ENCODE data around the gene ADAMTS14. TPM values are rescaled to one million over a fixed set of nuclear protein-coding genes. Genes with fewer than 3 reads are reported as not detected.

Gene ADAMTS14
- polyA plus RNA-seq, 1 donor, result 7.2 TPM

DNA sequence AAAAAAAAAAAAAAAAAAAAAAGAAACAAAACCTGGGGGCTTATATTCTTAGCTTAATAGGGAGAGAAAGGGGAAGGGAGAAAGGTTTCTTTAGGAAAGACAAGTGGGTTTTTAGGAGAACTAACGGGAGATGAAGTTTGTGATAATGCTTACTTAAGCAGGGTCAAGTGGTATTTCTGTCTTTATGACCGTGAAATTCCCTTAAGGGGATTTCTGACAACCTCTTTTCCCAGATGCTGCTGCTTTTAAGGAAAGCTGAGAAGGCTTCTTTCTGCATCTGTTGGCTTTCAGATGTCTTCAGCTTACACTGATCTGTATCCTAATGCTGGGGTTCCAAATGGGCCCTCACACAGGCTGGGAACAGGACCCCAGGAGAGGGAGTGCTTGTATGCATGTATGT is 42.6 kb downstream of the ADAMTS14 start:
- no peak overlapping the region for H3K4me3 ChIP-seq (ENCODE audit: low read length)
- H3K36me3 ChIP-seq (ENCODE audit: control insufficient read depth, insufficient read depth, low read length), result no peaks in the 10 kb centered on the region
- DNase-seq, result no peak
- no peaks in the 10 kb centered on the region for H3K9me3 ChIP-seq (ENCODE audit: control insufficient read depth, low read depth, low read length)
- WGBS (ENCODE audit: insufficient coverage, low lambda C conversion rate), result 56% methylated on average over 1 of the region's 2 CpGs
- H3K27me3 ChIP-seq (ENCODE audit: control insufficient read depth, insufficient read depth, low read length), result no peaks in the 10 kb centered on the region
- peaks cover 4% of the 10 kb centered on the region for H3K4me1 ChIP-seq (ENCODE audit: control insufficient read depth, insufficient read depth, low read length)
- H3K27ac ChIP-seq (ENCODE audit: low read length), result no peak overlapping the region

DNA sequence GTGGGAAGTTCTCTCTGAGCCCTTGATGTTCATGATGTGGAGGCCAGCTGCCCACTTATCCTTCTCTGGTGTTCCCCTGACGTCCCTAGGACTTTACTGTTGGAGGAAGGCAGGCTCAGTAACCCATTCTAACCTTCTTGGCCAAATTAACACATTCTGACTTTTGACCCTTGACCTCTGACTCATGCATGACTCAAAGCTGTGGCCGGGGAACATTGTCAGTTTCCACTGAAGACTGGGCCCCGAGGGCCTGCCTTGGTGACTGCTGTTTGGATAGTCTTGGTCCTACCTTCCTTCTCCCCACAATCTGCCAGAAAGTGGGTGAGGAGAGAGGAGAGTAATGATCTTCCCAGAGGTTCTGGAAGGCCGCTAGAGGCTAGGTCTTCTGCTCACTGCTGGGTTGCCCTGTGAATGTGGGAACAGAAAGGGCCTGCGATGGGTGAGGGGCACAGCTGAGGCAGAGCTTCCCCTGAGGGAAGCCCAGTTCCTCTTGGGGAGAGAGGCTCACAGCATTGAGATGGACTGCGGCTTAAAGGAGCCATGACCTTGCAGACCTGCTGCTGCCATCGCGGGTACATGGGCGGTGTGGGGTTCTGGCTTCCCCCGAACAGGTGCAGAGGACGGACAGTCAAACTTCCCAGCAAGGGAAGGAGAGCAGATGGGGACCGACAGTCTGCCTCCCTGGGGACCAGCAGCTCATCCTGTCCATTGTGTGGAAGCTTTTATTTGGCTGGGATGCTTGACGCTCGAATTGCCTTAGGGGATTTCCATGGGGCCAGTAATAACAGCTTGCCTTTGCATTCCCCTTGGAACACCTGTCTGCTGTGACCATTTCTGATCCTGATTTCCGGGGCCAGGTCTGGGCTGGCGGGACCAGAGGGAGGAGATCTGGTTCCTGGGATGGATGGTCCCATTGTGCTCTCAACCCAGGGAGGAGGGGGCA is 43.8 kb downstream of the ADAMTS14 start:
- no peak overlapping the region for H3K27ac ChIP-seq (ENCODE audit: low read length)

DNA sequence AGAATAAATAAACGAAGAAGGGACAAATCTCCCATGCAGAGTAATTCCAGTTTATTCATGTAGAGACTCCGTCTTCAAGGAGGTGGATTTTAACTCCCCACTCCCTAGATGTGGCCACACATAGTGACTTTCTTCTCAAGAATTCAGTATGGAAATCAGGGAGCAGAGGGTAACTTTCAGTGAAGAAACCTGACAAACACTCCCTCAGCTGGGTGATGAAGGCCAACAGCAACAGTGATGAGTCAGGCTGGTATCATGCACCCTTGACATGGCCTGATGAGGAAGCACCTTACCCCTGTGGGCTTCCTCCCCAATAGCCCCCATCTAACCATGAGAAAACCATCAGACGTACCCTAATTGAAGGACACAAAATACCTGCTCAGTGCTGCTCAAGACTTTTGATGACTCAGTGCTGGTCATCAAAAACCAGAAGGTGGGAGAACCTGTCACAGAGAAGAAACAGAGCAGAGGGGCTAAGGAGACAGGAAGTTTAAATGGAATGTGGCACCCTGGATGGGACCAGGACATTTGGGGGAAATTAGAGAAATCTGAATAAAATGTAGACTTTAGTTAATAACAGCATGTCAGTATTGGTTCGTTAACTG is 50.6 kb downstream of the ADAMTS14 start:
- no peak for DNase-seq
- H3K4me3 ChIP-seq (ENCODE audit: low read length), result no peak overlapping the region
- no peaks in the 10 kb centered on the region for H3K9me3 ChIP-seq (ENCODE audit: control insufficient read depth, low read depth, low read length)
- 80% methylated on average over 3 of the region's 4 CpGs for WGBS (ENCODE audit: insufficient coverage, low lambda C conversion rate)
- no peaks in the 10 kb centered on the region for H3K36me3 ChIP-seq (ENCODE audit: control insufficient read depth, insufficient read depth, low read length)
- no peaks in the 10 kb centered on the region for H3K4me1 ChIP-seq (ENCODE audit: control insufficient read depth, insufficient read depth, low read length)
- no peak overlapping the region for H3K27ac ChIP-seq (ENCODE audit: low read length)
- no peaks in the 10 kb centered on the region for H3K27me3 ChIP-seq (ENCODE audit: control insufficient read depth, insufficient read depth, low read length)

More for the DNA sequence above, 43.8 kb downstream of the ADAMTS14 start:
- peaks cover 4% of the 10 kb centered on the region for H3K4me1 ChIP-seq (ENCODE audit: control insufficient read depth, insufficient read depth, low read length)
- WGBS (ENCODE audit: insufficient coverage, low lambda C conversion rate), result 100% methylated on average over 1 of the region's 16 CpGs
- H3K9me3 ChIP-seq (ENCODE audit: control insufficient read depth, low read depth, low read length), result no peaks in the 10 kb centered on the region
- no peaks in the 10 kb centered on the region for H3K36me3 ChIP-seq (ENCODE audit: control insufficient read depth, insufficient read depth, low read length)
- no peak for DNase-seq
- no peak overlapping the region for H3K4me3 ChIP-seq (ENCODE audit: low read length)
- H3K27me3 ChIP-seq (ENCODE audit: control insufficient read depth, insufficient read depth, low read length), result no peaks in the 10 kb centered on the region

DNA sequence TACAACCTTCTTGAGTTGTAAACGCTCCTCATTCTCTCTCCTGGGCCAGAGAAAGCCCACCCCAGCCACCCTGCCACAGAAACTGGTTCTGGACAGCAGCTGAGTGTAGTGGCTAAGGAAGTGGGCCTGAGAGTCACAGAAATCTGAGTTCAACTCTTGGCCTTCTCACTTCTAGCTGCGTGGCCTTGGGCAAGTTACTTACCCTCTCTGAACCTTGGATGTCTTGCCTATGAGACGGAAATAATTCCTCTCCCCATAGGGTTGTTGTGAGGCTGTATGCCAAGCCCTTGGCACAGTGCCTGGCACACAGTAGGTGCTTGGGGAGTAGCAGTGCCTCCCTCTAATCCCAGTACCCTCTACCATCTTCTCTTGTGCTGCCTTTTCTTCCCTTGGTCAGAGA is 51.5 kb downstream of the ADAMTS14 start:
- no peaks in the 10 kb centered on the region for H3K36me3 ChIP-seq (ENCODE audit: control insufficient read depth, insufficient read depth, low read length)
- WGBS (ENCODE audit: insufficient coverage, low lambda C conversion rate), result no CpG with 5 or more reads among the region's 3 CpGs
- no peak overlapping the region for H3K27ac ChIP-seq (ENCODE audit: low read length)
- H3K4me3 ChIP-seq (ENCODE audit: low read length), result no peak overlapping the region
- H3K27me3 ChIP-seq (ENCODE audit: control insufficient read depth, insufficient read depth, low read length), result no peaks in the 10 kb centered on the region
- no peak for DNase-seq
- H3K4me1 ChIP-seq (ENCODE audit: control insufficient read depth, insufficient read depth, low read length), result no peaks in the 10 kb centered on the region
- H3K9me3 ChIP-seq (ENCODE audit: control insufficient read depth, low read depth, low read length), result no peaks in the 10 kb centered on the region

DNA sequence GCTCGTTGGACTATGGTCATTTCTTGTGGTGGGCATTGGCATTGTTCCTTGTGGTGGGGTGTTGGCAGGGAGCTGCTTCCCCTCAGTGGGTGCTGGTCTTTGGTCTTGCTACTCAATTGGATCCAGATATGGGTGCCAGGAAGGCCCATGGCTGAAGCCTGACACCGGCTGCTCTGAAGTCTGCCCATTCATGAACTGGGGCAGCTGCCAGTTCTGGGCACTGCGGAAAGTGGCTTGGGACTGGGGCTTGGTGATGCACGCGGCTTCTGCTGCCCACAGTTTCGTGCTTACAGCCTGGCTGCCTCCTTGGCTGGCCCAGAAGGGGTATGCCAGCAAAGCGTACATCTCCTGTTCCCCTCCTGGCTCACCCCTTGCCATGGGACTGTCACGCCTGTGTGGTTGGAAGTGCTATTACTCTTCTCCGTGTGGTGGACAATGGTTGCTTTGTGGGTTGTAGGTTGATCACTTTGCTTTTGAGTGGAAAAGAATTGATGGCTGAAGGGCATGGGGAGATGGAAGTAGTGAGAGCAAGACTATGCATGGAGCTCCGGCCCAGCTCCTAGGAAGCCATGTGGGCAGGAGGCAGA is 54.7 kb downstream of the ADAMTS14 start:
- no peak overlapping the region for H3K4me3 ChIP-seq (ENCODE audit: low read length)
- H3K9me3 ChIP-seq (ENCODE audit: control insufficient read depth, low read depth, low read length), result no peaks in the 10 kb centered on the region
- peaks cover 3% of the 10 kb centered on the region for H3K36me3 ChIP-seq (ENCODE audit: control insufficient read depth, insufficient read depth, low read length)
- H3K4me1 ChIP-seq (ENCODE audit: control insufficient read depth, insufficient read depth, low read length), result no peaks in the 10 kb centered on the region
- H3K27me3 ChIP-seq (ENCODE audit: control insufficient read depth, insufficient read depth, low read length), result no peaks in the 10 kb centered on the region
- WGBS (ENCODE audit: insufficient coverage, low lambda C conversion rate), result no CpG with 5 or more reads among the region's 10 CpGs
- H3K27ac ChIP-seq (ENCODE audit: low read length), result no peak overlapping the region
- DNase-seq, result no peak

DNA sequence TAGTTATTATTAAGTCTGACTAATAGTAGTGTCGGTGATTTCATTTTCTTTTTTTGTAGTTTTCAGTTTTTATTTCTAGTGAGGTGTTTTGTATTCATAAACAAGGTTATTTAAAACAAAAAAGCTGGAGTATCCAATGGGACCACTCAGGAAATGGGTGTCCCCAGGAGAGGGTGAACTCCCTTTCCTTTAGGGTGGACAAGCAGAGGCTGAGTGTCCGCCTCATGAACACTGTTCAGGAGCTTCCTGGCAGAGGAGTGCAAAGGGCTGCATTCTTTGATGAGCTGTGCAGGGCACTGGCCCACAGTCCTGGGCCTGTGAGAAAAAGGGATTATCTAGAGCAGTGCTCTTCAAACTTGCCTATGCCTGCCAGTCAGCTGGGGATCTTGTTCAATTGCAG is 56.0 kb downstream of the ADAMTS14 start:
- WGBS (ENCODE audit: insufficient coverage, low lambda C conversion rate), result no CpG with 5 or more reads among the region's 2 CpGs
- H3K27ac ChIP-seq (ENCODE audit: low read length), result no peak overlapping the region
- H3K27me3 ChIP-seq (ENCODE audit: control insufficient read depth, insufficient read depth, low read length), result no peaks in the 10 kb centered on the region

DNA sequence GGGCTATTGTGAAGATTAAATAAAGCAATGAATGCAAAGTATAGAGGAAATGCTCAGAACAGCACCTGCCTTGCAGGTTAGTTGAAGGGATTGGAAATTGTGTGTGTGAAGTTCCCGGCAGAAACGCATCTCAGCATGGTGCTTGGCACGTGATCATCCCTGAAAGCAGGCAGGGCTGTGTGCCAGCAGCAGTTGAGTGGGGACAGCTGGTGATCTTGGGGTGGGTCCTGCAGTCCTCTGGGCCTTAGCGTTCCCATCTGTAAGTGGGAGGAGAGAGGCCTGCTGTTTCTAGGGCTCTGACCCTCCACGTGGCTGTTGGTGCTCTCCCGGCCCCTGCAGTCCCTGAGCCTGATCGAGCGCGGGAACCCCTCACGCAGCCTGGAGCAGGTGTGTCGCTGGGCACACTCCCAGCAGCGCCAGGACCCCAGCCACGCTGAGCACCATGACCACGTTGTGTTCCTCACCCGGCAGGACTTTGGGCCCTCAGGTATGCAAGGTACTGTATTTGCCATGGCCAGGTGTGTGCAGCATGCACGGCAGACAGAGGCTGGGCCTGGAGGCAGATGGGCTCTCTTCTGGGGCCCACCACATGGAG is 57.6 kb downstream of the ADAMTS14 start:
- no peak for DNase-seq
- Histone ChIP-seq H3K4me1 (ENCODE audit: control insufficient read depth, insufficient read depth, low read length) (no peaks in the 10 kb centered on the region), H3K27ac (ENCODE audit: low read length) (no peak overlapping the region), H3K9me3 (ENCODE audit: control insufficient read depth, low read depth, low read length) (no peaks in the 10 kb centered on the region), H3K36me3 (ENCODE audit: control insufficient read depth, insufficient read depth, low read length) (peaks cover 3% of the 10 kb centered on the region), H3K27me3 (ENCODE audit: control insufficient read depth, insufficient read depth, low read length) (no peaks in the 10 kb centered on the region), H3K4me3 (ENCODE audit: low read length) (no peak overlapping the region)
- WGBS (ENCODE audit: insufficient coverage, low lambda C conversion rate), result 60% methylated on average over 1 of the region's 16 CpGs

More for the DNA sequence above, 56.0 kb downstream of the ADAMTS14 start:
- Histone ChIP-seq H3K4me1 (ENCODE audit: control insufficient read depth, insufficient read depth, low read length) (no peaks in the 10 kb centered on the region), H3K36me3 (ENCODE audit: control insufficient read depth, insufficient read depth, low read length) (peaks cover 3% of the 10 kb centered on the region), H3K9me3 (ENCODE audit: control insufficient read depth, low read depth, low read length) (no peaks in the 10 kb centered on the region), H3K4me3 (ENCODE audit: low read length) (no peak overlapping the region)
- DNase-seq, result no peak

DNA sequence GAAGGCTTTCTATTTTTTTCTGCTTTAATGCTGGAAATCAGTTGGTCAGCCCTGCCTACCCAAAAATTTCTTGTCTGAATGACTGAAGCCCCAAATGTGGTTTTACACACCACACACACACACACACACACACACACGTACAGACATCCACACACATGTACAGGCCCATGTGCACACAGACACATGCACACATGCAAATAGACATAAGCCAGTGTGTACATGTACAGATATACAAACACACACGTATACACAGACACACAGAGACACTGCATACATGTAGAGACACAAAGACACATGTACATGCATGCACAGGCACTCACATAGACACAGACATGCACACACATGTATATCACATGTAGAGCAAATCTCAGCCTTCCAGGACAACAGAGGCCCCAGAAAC is 58.6 kb downstream of the ADAMTS14 start:
- Histone ChIP-seq H3K27ac (ENCODE audit: low read length) (no peak overlapping the region), H3K4me3 (ENCODE audit: low read length) (no peak overlapping the region), H3K27me3 (ENCODE audit: control insufficient read depth, insufficient read depth, low read length) (no peaks in the 10 kb centered on the region), H3K4me1 (ENCODE audit: control insufficient read depth, insufficient read depth, low read length) (no peaks in the 10 kb centered on the region), H3K9me3 (ENCODE audit: control insufficient read depth, low read depth, low read length) (no peaks in the 10 kb centered on the region), H3K36me3 (ENCODE audit: control insufficient read depth, insufficient read depth, low read length) (peaks cover 3% of the 10 kb centered on the region)
- no peak for DNase-seq
- WGBS (ENCODE audit: insufficient coverage, low lambda C conversion rate), result no CpG with 5 or more reads among the region's 2 CpGs

DNA sequence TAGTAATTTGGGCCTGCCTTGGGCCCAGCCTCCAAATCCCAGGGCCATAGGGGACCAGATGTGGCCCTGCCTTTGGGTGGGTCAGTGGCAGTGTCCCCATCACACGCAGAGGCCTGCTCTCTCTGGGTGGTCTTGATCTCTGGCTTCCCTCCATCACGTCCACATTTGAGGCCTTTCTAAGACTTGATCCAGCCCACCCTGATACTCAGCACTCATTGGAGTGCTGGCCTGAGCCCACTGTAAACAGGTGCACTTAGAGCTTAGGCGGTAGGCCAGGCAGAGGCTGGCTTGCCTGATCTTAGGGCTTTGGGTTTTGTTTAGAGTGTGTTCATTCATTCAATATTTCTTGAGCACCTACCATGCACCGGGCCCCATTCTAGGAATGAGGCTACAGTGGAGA is 60.3 kb downstream of the ADAMTS14 start:
- Histone ChIP-seq H3K36me3 (ENCODE audit: control insufficient read depth, insufficient read depth, low read length) (peaks cover 3% of the 10 kb centered on the region), H3K9me3 (ENCODE audit: control insufficient read depth, low read depth, low read length) (no peaks in the 10 kb centered on the region), H3K4me1 (ENCODE audit: control insufficient read depth, insufficient read depth, low read length) (peaks cover 9% of the 10 kb centered on the region), H3K27me3 (ENCODE audit: control insufficient read depth, insufficient read depth, low read length) (no peaks in the 10 kb centered on the region), H3K27ac (ENCODE audit: low read length) (no peak overlapping the region), H3K4me3 (ENCODE audit: low read length) (no peak overlapping the region)
- WGBS (ENCODE audit: insufficient coverage, low lambda C conversion rate), result no CpG with 5 or more reads among the region's 4 CpGs
- no peak for DNase-seq

DNA sequence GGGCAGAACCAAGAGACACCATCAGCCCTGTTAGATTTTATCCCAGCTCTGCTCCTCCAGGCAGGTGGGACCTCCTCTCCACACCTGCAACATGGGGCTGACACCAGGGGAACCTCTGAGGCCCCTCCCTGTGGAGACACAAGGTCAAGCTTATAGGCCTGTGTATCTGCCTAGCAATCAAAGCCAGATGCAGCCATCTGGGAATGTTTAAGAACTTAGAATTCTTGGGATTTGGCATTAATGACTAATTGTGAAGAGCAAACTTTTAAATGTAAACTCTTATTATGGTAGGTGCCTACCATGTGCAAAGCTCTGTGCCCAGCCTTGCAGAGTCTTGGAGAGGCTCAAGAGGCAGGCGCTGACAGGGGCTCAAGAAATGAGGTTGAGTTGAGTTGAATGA is 60.7 kb downstream of the ADAMTS14 start:
- no peak for DNase-seq
- no CpG with 5 or more reads among the region's 1 CpG for WGBS (ENCODE audit: insufficient coverage, low lambda C conversion rate)
- H3K9me3 ChIP-seq (ENCODE audit: control insufficient read depth, low read depth, low read length), result no peaks in the 10 kb centered on the region
- peaks cover 3% of the 10 kb centered on the region for H3K36me3 ChIP-seq (ENCODE audit: control insufficient read depth, insufficient read depth, low read length)
- H3K27ac ChIP-seq (ENCODE audit: low read length), result no peak overlapping the region
- H3K27me3 ChIP-seq (ENCODE audit: control insufficient read depth, insufficient read depth, low read length), result no peaks in the 10 kb centered on the region
- H3K4me1 ChIP-seq (ENCODE audit: control insufficient read depth, insufficient read depth, low read length), result peaks cover 13% of the 10 kb centered on the region
- no peak overlapping the region for H3K4me3 ChIP-seq (ENCODE audit: low read length)
